Measurements from ENCODE around the gene PSMB5.
A peak's percentile ranks its signal among the peaks of the same experiment; 100 is the strongest.
"Not testable (repeated sequence)": the region's sequence is repeated elsewhere in the genome, so short reads cannot be mapped to it uniquely, and the experiment has no call there.

Gene PSMB5

GRCh38 chr14:23017091-23017490 is 17.6 kb downstream of the PSMB5 start:
- TF ChIP-seq, protein P1, sequence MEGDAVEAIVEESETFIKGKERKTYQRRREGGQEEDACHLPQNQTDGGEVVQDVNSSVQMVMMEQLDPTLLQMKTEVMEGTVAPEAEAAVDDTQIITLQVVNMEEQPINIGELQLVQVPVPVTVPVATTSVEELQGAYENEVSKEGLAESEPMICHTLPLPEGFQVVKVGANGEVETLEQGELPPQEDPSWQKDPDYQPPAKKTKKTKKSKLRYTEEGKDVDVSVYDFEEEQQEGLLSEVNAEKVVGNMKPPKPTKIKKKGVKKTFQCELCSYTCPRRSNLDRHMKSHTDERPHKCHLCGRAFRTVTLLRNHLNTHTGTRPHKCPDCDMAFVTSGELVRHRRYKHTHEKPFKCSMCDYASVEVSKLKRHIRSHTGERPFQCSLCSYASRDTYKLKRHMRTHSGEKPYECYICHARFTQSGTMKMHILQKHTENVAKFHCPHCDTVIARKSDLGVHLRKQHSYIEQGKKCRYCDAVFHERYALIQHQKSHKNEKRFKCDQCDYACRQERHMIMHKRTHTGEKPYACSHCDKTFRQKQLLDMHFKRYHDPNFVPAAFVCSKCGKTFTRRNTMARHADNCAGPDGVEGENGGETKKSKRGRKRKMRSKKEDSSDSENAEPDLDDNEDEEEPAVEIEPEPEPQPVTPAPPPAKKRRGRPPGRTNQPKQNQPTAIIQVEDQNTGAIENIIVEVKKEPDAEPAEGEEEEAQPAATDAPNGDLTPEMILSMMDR (IDR thresholded peaks at IDR 0.05; ENCODE audit: insufficient read depth, low read depth, low read length, missing control alignments): no peak
- DNase-seq (ENCODE audit: low read depth): no peak
- no peak overlapping the region for H3K4me3 ChIP-seq (ENCODE audit: low read depth, low read length)

GRCh38 chr14:23015618-23016017 is 19.1 kb downstream of the PSMB5 start:
- no peak overlapping the region for H3K4me3 ChIP-seq (ENCODE audit: low read depth, low read length)
- no peak for DNase-seq (ENCODE audit: low read depth)
- TF ChIP-seq, protein P1 (IDR thresholded peaks at IDR 0.05; ENCODE audit: insufficient read depth, low read depth, low read length, missing control alignments): no peak

DNA sequence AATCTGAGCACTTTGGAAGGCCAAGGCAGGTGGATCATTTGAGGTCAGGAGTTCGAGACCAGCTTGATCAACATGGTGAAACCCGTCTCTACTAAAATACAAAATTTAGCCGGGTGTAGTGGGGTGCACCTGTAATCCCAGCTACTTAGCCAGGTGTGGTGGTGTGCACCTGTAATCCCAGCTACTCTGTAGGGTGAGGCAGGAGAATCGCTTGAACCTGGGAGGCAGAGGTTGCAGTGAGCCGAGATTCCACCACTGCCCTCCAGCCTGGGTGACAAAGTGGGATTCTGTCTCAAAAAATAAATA is 21.0 kb downstream of the PSMB5 start:
- not testable (repeated sequence) for DNase-seq (ENCODE audit: low read depth); H3K4me3 ChIP-seq (ENCODE audit: low read depth, low read length)

GRCh38 chr14:23013054-23013748 is 21.5 kb downstream of the PSMB5 start:
- no peak for DNase-seq (ENCODE audit: low read depth)
- TF ChIP-seq, protein P1 (IDR thresholded peaks at IDR 0.05; ENCODE audit: insufficient read depth, low read depth, low read length, missing control alignments): no peak
- no peak overlapping the region for H3K4me3 ChIP-seq (ENCODE audit: low read depth, low read length)

DNA sequence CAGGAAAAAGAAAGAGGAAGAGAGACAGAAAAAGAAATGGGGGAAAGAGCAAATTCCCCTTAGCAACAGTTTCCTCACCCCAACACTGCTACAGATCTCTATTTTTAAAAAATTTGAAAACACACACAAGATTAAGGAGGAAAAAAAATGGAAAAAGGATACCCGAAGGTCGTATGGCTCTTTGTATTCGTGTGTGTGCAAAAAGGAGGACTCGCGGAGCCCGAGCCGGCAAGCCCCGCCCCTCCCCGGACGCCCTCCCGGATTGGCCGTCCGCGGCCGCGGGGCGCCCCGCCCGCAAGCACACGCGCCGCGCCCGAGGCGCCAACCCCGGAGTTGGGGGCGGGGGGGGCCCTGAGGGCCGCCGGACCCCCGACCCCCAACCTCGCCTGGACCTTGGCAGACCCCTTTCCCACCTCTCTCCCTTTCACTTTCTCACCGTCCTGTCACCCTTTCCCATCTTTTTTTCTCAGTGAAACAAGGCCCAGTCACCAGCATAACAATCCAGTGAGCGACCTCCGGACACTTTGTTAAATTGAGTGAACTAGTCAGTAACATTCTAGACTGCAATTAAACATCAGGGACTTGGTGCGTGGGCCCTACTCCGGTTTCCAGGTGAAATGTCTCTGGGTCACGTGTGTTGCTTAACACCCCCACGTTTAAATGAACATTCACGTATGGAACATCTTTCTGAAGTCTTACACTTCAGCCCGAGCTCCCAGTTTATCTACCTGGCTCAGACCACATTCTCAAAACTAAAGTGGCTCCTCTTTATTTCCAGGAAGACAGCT is 24.6 kb downstream of the PSMB5 start, which contains the start of gene C14orf93:
Gene C14orf93 (minus strand): TSS at position 205 of the 788 bp plus-strand sequence. CDS start 11,120 bp downstream, outside the sequence.
- peak; percentile 87 for DNase-seq (ENCODE audit: low read depth)
- TF ChIP-seq, protein P1 (IDR thresholded peaks at IDR 0.05; ENCODE audit: insufficient read depth, low read depth, low read length, missing control alignments): no peak
- H3K4me3 ChIP-seq (ENCODE audit: low read depth, low read length): peak within 1 kb of the TSS; percentile 74

DNA sequence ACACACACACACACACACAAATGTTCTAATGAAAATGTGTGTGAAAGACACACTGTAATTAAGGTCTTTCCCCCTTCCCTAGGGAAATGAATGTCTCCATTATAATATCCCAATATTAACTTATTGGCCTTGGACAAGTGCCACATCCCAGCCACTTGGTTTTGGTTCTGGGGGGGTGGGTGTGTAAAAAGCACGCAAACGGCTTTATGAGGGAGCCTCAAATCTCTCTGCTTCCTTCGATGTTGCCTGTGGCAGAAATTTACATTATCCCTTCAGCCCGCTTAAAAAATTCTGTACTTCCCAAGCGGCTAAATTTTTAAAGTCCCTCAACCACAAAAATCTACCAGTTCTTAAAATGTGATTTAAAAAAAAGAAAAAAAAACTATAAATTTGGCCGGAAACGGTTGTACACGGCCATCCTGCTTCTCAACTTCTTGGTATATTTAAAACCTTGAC is 25.2 kb downstream of the PSMB5 start:
- TF ChIP-seq, protein P1 (IDR thresholded peaks at IDR 0.05; ENCODE audit: insufficient read depth, low read depth, low read length, missing control alignments): no peak
- peak overlapping the region; percentile 74 for H3K4me3 ChIP-seq (ENCODE audit: low read depth, low read length)
- DNase-seq (ENCODE audit: low read depth): no peak

DNA sequence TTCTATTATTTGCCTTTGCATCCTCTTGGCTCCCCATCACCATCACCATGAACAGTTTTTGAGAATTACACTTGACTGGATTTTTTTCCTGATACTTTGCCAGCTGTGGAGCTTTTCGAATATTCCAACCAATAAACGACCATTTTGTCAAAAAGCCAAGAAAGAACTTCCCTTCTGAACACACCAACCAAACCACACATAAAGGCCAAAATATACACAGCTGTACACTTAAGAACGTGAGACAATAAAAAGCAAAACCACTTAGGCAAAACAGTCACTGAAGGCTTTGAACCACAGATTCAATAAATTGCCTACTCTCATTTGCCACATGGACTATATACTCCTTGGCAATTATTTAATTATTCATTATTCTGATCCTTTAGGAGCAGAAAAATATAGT is 25.9 kb downstream of the PSMB5 start:
- H3K4me3 ChIP-seq (ENCODE audit: low read depth, low read length): peak overlapping the region; percentile 74
- TF ChIP-seq, protein P1 (IDR thresholded peaks at IDR 0.05; ENCODE audit: insufficient read depth, low read depth, low read length, missing control alignments): no peak
- DNase-seq (ENCODE audit: low read depth): peak; percentile 33
